Fibroblast of lung (primary cell): ENCODE results near the gene PUS1.

Source experiments
- CTCF ChIP-seq, 2 donors: IDR thresholded peaks in 1 of 2; conservative IDR thresholded peaks in 1 of 2; 1 replicate in 1 of 2; 2 replicates in 1 of 2; pipeline ENCODE4 v1.5.1; 2011 to 2012; ENCODE audit warnings: low read length in 2 of 2, control low read depth in 1 of 2, inconsistent platforms in 1 of 2, low read depth in 1 of 2, mild to moderate bottlenecking in 1 of 2
- EZH2 ChIP-seq: IDR thresholded peaks from 2 replicates; pipeline ENCODE4 v1.5.1; 2012; ENCODE audit warnings: low read length, control low read depth, mild to moderate bottlenecking; ENCODE audit errors: missing control alignments

GRCh38 chr12:131965073-131965472 is 36.0 kb downstream of the PUS1 start:
- TF ChIP-seq CTCF (conservative IDR thresholded peaks at IDR 0.05 in 1 of 2, IDR thresholded peaks at IDR 0.05 in 1 of 2; ENCODE audit: low read depth in 1 of 2, low read length in 2 of 2), result no peak
- TF ChIP-seq EZH2, result no peak
